NCI-H128 (cell line): Measurements from ENCODE around the gene MUC5B.
"Not testable (repeated sequence)": the region's sequence is repeated elsewhere in the genome, so short reads cannot be mapped to it uniquely, and the experiment has no call there.

Source experiments
- DNase-seq: peaks from one replicate; lab custom pipeline; 2025; ENCODE audit not compliant: unreplicated experiment; lab: John Stamatoyannopoulos, UW

The MUC5B gene

GRCh38 chr11:1188451-1189130 is 34.3 kb upstream of the MUC5B start:
- DNase-seq = not testable (repeated sequence)

- DNase-seq = not testable (repeated sequence)
Observed at GRCh38 chr11:1189816-1190215, 33.0 kb upstream of the MUC5B start.

- DNase-seq = not testable (repeated sequence)
Observed at GRCh38 chr11:1191786-1192470, 30.9 kb upstream of the MUC5B start.

DNA sequence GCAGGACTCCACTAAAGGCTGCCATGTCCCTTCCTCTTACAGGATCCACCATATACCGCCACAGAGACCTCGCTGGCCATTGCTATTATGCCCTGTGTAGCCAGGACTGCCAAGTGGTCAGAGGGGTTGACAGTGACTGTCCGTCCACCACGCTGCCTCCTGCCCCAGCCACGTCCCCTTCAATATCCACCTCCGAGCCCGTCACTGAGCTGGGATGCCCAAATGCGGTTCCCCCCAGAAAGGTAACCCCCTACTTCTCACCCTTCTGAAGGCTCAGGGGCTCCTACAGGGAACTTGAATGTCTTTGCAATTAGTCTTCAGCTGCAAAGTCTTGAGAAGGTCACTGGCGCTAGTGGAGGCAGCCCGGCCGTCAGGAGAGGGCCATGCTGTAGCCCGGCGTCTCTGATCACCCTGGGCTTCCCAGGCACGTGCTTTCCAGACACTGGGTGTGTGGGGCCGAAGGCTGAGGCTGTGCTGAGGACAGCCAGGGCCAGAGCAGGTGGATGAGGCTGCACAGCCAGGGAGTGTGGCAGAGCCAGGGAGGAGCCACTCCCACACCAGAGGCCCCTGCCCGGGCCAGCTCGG is 30.0 kb upstream of the MUC5B start:
- no peak for DNase-seq

- no peak for DNase-seq
Observed at GRCh38 chr11:1193326-1194230, 29.3 kb upstream of the MUC5B start.

GRCh38 chr11:1194231-1194976 is 28.5 kb upstream of the MUC5B start:
- DNase-seq = no peak

GRCh38 chr11:1194977-1195681 is 27.7 kb upstream of the MUC5B start:
- no peak for DNase-seq

DNA sequence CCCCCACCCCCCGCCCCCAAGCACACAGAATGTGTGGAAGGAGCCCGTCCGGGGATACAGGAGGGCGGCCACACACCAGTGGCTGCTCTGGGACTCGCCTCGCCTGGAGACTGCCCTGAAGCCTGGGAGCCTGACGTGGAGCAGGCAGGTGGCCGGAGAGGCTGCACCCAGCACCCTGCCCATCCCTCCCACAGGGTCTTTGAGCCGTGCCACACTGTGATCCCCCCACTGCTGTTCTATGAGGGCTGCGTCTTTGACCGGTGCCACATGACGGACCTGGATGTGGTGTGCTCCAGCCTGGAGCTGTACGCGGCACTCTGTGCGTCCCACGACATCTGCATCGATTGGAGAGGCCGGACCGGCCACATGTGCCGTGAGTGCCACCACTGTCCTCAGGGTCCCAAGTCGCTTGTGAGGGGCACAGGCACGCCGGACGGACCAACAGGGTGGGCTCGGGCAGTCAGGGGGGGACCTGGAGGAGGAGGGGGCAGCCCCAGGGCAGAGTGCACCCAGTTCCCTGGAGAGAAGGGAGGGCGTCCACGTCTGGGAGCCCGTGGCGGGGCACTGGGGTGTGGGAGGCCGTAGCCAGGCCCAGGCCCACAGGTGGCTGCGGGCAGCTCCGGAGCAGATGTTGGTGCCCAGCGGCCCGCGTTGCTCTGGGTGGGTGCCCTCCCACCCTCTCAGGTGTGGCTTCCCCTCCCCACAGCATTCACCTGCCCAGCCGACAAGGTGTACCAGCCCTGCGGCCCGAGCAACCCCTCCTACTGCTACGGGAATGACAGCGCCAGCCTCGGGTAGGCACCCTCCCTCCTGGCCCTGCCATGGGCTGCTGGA is 27.0 kb upstream of the MUC5B start:
- DNase-seq = no peak

- DNase-seq = no peak
Observed at GRCh38 chr11:1196516-1197391, 26.1 kb upstream of the MUC5B start.

GRCh38 chr11:1197431-1197885 is 25.4 kb upstream of the MUC5B start:
- DNase-seq = no peak

DNA sequence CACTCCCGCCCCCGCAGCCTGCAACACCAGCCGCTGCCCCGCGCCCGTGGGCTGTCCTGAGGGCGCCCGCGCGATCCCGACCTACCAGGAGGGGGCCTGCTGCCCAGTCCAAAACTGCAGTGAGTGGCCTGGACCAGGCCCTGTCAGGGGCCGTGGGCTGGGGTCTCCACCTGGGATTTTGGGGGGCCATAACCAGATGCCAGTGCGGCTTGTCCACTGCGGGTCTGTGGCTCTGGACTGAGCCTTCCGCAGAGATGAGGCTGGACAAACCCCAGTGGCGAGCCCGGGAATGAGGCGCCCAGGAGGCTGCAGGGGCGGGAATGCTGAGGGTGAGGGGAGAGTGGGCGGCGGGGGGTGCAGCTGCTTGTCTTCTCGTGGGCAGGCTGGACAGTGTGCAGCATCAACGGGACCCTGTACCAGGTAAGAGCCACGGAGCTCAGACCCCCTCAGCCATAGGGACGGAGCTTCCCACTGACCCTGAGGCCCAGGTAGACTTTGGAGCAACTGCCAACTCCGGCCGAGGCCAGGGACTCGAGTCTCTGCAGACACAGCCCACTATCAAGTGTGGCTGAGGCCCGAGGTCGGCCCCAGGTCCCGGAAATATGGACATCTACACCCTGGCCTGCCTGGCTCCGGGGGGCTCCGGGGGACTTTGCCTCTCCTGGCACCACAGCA is 24.8 kb upstream of the MUC5B start:
- DNase-seq = no peak

GRCh38 chr11:1198561-1199240 is 24.2 kb upstream of the MUC5B start:
- no peak for DNase-seq

DNA sequence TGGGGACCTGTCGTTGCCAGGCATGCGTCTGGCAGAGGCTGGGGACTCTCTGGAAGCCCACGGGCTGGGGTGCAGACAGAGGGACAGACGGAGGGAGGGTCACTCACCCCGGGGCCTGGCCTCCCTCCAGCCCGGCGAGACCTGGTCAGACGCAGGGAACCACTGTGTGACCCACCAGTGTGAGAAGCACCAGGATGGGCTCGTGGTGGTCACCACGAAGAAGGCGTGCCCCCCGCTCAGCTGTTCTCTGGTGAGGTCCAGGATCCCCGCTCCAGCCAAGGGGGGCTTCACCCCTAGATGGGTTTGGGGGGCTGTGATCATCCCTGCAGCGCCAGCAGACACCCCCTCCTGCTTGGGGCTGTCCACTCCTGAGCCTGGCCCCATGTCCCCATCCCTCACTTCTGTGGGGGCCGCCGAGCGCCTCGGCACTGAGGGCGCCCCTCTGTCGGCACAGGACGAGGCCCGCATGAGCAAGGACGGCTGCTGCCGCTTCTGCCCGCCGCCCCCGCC is 23.6 kb upstream of the MUC5B start:
- DNase-seq = no peak

GRCh38 chr11:1199751-1200610 is 22.9 kb upstream of the MUC5B start:
- DNase-seq = no peak

GRCh38 chr11:1200611-1201191 is 22.2 kb upstream of the MUC5B start:
- no peak for DNase-seq
